Heart right ventricle (tissue), 16 donors: ENCODE data around the gene CDH13. TPM values are rescaled to one million over a fixed set of nuclear protein-coding genes. Genes with fewer than 3 reads are reported as not detected.

ENCODE experiments used
- ATAC-seq, 8 donors: fragments of 200-7000 bp; cut with Tn5 transposase; one replicate each; pipeline ENCODE4 v1.9.1; 2020; ENCODE audit warnings: mild to moderate bottlenecking in 8 of 8, moderate library complexity in 8 of 8, moderate number of reproducible peaks in 1 of 8
- DNase-seq, 2 donors: peaks; one replicate each; pipeline ENCODE4 v3.0.0-alpha.2; 2020
- H3K27ac ChIP-seq, 10 donors: fragments of 200-600 bp; sonication (generic) in 2 of 10; one replicate each; pipeline versions ENCODE4 v1.5.0 to v1.8.0; 2020 to 2022; ENCODE audit warnings: mild to moderate bottlenecking in 3 of 10
- H3K27me3 ChIP-seq, 7 donors: fragments of 200-600 bp; one replicate each; pipeline ENCODE4 v1.8.0; 2021 to 2022; ENCODE audit warnings: mild to moderate bottlenecking in 2 of 7
- H3K36me3 ChIP-seq, 9 donors: fragments of 200-600 bp; sonication (generic) in 1 of 9; one replicate each; pipeline versions ENCODE4 v1.5.0 to v1.8.0; 2020 to 2022; ENCODE audit warnings: mild to moderate bottlenecking in 2 of 9
- H3K4me1 ChIP-seq, 9 donors: fragments of 200-600 bp; sonication (generic) in 1 of 9; one replicate each; pipeline versions ENCODE4 v1.5.0 to v1.8.0; 2020 to 2022; ENCODE audit warnings: mild to moderate bottlenecking in 4 of 9
- H3K4me3 ChIP-seq, 10 donors: fragments of 200-600 bp; sonication (generic) in 2 of 10; one replicate each; pipeline versions ENCODE4 v1.5.0 to v1.8.0; 2020 to 2022; ENCODE audit warnings: mild to moderate bottlenecking in 7 of 10, moderate library complexity in 2 of 10
- H3K9me3 ChIP-seq, 11 donors: fragments of 200-600 bp in 10 of 11; sonication (generic) in 2 of 11; one replicate each; pipeline versions ENCODE4 v1.5.0 to v1.8.0; 2013 to 2022; ENCODE audit warnings: mild to moderate bottlenecking in 2 of 11, control low read depth in 1 of 11, moderate library complexity in 1 of 11
- CTCF ChIP-seq, 9 donors: fragments of 200-600 bp; sonication (generic) in 2 of 9; IDR thresholded peaks; one replicate each; pipeline versions ENCODE4 v1.5.0 to v1.8.0; 2021 to 2022; ENCODE audit warnings: antibody characterized with exemption in 9 of 9, mild to moderate bottlenecking in 5 of 9, moderate library complexity in 1 of 9
- WGBS, 2 donors: extraction: QIAGEN DNeasy Blood & Tissue Kit; methylation state at CpG; one replicate each; pipeline ENCODE4 v1.1.7; 2013; ENCODE audit warnings: inconsistent platforms in 1 of 2; 5-methylcytosine and 5-hydroxymethylcytosine counted together
- intact Hi-C, 10 donors: fragments of 100-400 bp; cut with DNase I; formaldehyde crosslinking; loops; one replicate each; pipeline versions ENCODE4 v1.11.1 to v1.14.2; 2022
- polyA plus RNA-seq, 2 donors: library from polyadenylated mRNA; stranded (reverse); fragments of 200-250 nt; gene quantifications; one replicate each; pipeline ENCODE4 v1.2.3, GENCODE V29; 2013
- total RNA-seq, 10 donors: library from RNA; stranded (reverse); fragmentation: NEBNext Ultra II Directional in 3 of 10; extraction: Animal tissue kit (Norgen Biotek cat#: 25700) in 3 of 10; gene quantifications; one replicate each; pipeline versions ENCODE4 v1.2.1 to v1.2.4, GENCODE V29; 2021 to 2023
- donor health status: Arrhythmogenic right ventricular cardiomyopathy.
- donor health status: ischemic (EF 13 %, LVEDD 7.1; RV severe dilation, severe dysfunction).
- donor health status: healthy with polysubstance abuse.
- donor health status: DM: no; HTN: yes; CAD: no.
- donor health status: DM: no; HTN: no; CAD: no.
- donor health status: ischemic (EF 25% LVEDD 6.9; RV normal size, moderate dysfunction).
- donor health status: ischemic (EF 25% LVEDD 5.7; RV mildly dilated, moderate dysfunction).
- donor health status: healthy.
- donor health status: DM: yes; HTN: yes; CAD: no.
- donor health status: Ischemic cardiomyopathy.
- donor health status: ischemic (EF 35%, LVEDD 5.7; RV mildly dilated, moderate dysfunction).
- donor health status: nonischemic (EF 11% LVEDD 7.7; RV severe dilation, severe dysfunction).
- donor health status: DM: yes; HTN: yes; CAD: no.
- donor health status: PGD.
- donor health status: ischemic (EF 29% LVEDD 5.4; RV normal size, mild dysfunction).
- donor health status: nonischemic (EF 23%, LVEDD 6.1; RV moderate dilation, normal function).

The CDH13 gene
- total and polyA plus RNA-seq, 12 donors = 15.5 to 221 (median 168) TPM

DNA sequence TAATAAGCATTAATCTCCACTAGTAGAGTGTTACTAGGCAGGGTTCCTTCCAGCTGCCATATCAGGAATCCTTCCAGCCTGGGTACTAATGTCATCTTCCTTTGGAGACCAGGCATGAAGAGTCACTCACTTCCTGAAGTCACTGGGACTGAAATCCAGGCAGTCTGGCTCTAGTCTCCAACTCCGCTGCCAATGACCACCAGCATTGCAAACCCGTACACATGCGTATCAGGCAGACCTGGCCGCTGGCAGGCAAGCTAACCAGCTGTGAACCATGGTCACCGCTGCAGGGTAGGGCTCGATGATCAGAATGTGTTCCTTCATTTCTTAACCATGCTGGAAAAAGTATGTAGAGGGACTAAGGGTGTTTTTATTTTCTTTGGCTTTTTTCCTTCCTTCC is 255.5 kb downstream of the CDH13 start:
- peak in 6 of 8 donors; percentile 21 to 85 (median 73) for ATAC-seq
- WGBS, 2 donors = 79 to 86% methylated on average over 6 of the region's 6 CpGs
- intact Hi-C loops = no loop called here

GRCh38 chr16:82882982-82883835 is 256.4 kb downstream of the CDH13 start:
- no peaks in the 10 kb centered on the region for H3K9me3 ChIP-seq
- no peak for DNase-seq
- H3K4me1 ChIP-seq = peaks cover 0 to 19% (median 9%) of the 10 kb centered on the region in 9 donors
- TF ChIP-seq CTCF (IDR thresholded peaks at IDR 0.05) = no peak
- H3K36me3 ChIP-seq = no peaks in the 10 kb centered on the region
- no peak overlapping the region for H3K4me3 ChIP-seq
- intact Hi-C loops = no loop called here
- H3K27me3 ChIP-seq = no peaks in the 10 kb centered on the region
- no peak overlapping the region for H3K27ac ChIP-seq
- peak in 2 of 8 donors; percentile 14 to 39 for ATAC-seq
- 56 to 60% methylated on average over 5 of the region's 5 CpGs for WGBS, 2 donors

More for the DNA sequence above, 255.5 kb downstream of the CDH13 start:
- no peak overlapping the region for H3K27ac ChIP-seq
- TF ChIP-seq CTCF (IDR thresholded peaks at IDR 0.05) = no peak
- no peaks in the 10 kb centered on the region for H3K36me3 ChIP-seq
- no peak overlapping the region for H3K4me3 ChIP-seq
- peak in 1 of 2 donors; percentile 21 for DNase-seq
- H3K4me1 ChIP-seq = peaks cover 0 to 19% (median 9%) of the 10 kb centered on the region in 9 donors
- H3K9me3 ChIP-seq = no peaks in the 10 kb centered on the region
- H3K27me3 ChIP-seq = no peaks in the 10 kb centered on the region

DNA sequence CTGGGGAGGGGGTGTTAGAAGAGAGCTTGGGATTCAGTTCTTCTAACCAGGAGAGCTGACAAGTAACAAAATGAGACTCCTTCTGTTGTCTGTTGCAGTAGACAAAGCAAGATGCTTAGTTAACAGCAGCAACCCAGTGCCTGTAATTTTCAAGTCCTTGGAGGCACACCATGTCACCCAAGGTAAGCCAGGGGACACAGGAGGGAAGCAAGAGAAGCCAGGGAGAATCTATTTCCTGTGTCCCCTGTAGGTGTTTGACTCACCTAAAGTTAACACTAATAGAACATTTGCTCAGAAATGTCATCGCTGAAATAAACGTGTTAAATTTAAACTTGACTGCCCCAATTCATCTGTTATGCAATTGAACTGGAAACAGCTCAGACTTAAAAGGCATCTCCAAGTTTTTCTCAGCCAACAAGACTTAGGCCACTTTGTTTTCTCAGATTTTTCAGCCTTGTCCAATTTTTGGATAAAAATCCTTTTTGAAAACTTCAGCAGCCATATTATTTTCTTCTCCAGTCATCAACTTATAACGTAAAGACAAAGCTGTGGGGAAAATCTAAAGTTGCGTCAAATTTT is 257.6 kb downstream of the CDH13 start:
- H3K27me3 ChIP-seq = no peaks in the 10 kb centered on the region
- no peaks in the 10 kb centered on the region for H3K9me3 ChIP-seq
- WGBS, 2 donors = 83 to 85% methylated on average over 4 of the region's 4 CpGs
- ATAC-seq = no peak
- H3K27ac ChIP-seq = no peak overlapping the region
- intact Hi-C loops = no loop called here
- no peaks in the 10 kb centered on the region for H3K36me3 ChIP-seq
- DNase-seq = no peak
- H3K4me3 ChIP-seq = no peak overlapping the region
- no peak for TF ChIP-seq CTCF (IDR thresholded peaks at IDR 0.05)
- peaks cover 0 to 29% (median 9%) of the 10 kb centered on the region in 9 donors for H3K4me1 ChIP-seq

GRCh38 chr16:82886146-82886545 is 259.4 kb downstream of the CDH13 start:
- Histone ChIP-seq H3K27ac (no peak overlapping the region), H3K9me3 (no peaks in the 10 kb centered on the region), H3K27me3 (no peaks in the 10 kb centered on the region), H3K4me3 (no peak overlapping the region), H3K4me1 (peaks cover 0 to 32% (median 10%) of the 10 kb centered on the region in 9 donors), H3K36me3 (no peaks in the 10 kb centered on the region)
- 79 to 87% methylated on average over 2 of the region's 2 CpGs for WGBS, 2 donors
- DNase-seq = no peak
- no peak for ATAC-seq
- no peak for TF ChIP-seq CTCF (IDR thresholded peaks at IDR 0.05)
- intact Hi-C loops = no loop called here
